GM21529 (cell line): ENCODE results near the gene XKRX.

Source experiments
- ATAC-seq: cut with Tn5 transposase; IDR thresholded peaks from one replicate; pipeline ENCODE4 v1.9.1; 2021; ENCODE audit not compliant: unreplicated experiment

XKRX gene

DNA sequence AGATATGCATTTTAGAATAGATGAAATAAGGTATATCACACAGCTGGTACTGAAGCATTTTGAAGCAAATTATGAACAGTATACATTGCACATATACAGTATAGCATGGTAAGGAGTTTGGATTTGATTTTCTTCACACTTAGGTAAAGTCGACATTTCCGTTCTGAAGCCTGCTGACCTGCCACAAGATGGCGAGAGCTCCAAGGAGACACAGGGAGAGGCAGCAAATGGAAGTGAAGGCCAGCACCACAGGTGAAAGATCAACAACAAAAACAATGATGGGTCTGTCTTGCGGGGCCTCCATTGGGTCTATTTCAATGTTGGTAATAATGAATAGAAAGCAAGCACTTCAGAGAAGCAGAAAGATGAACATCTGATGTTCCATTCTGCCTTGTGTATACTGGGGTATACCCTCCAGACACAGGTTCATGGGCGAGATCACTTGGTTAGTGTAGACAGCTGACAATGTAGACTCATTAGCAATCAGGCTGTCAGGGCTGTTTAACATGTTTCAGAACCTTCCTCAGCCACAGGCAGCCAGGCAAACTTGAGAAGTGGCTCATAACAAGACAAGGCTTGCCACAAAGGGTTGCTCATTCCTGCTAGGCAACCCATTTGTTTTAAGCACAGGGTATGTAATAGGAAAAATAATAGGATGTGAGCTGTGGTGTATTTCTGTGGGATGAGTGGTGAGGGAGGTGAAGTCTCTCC, 33.2 kb downstream of the XKRX start:
- ATAC-seq = peak; percentile 79

DNA sequence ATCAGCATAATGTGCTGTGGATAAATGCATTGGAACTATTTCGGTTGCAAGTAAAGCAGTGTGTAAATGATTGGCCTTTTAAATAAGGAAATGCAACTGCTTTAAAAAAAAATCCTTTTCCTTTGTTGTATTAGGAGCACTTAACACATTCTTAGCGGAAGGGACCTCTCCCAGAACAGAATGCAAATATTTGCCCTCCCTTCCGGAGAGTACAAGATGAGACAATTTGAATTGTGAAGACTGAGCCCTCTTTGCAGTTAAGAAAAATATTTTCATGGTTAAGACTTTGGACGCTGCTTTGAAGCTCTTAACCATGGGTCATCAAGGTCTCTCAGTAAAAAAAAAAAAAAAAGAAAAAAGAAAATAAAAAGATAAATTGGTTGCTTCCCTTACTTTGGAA, 45.1 kb downstream of the XKRX start:
- ATAC-seq = no peak

DNA sequence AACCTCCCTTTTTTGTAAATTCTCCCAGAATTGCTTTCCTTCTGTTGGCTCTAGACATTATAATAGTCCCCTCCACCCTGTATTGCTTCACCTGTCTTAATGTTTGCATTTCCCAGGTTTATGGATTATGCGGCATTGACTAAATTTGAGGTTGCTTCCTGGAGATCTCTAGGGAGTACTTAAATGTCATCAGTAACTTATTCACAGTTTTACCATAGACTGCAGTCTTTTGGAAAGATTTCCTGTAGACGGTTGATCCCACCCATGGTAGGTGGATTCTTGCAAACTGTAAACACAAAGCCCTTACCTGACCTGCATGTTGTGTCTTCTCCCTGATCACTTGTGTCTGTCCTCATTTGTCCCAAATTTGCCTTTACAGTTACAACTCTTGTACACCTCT, 48.3 kb downstream of the XKRX start:
- ATAC-seq = no peak

DNA sequence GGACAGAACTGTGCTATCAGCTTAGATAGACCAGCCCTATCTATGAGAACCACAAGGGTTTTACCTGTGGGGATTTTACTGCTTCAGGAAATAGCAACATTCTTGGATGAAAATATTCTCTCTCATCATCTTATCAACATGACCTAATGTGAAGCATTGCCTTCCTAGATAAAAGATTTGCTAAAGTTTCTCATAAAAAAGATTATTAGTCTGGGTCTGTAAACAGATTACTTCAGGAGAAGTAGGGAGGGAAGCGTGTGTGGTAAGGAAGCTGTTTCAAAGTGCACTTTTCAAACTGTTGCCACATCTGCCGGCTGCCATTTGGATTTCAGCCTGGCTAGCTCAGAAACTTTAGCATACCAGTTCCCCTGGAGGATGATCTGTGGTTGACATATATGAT, 54.4 kb downstream of the XKRX start, which contains the start of gene NOX1:
TSS of gene NOX1 (minus strand) at position 35 of the 400 bp plus-strand sequence. CDS start 220 bp downstream, outside the sequence.
- no peak for ATAC-seq

DNA sequence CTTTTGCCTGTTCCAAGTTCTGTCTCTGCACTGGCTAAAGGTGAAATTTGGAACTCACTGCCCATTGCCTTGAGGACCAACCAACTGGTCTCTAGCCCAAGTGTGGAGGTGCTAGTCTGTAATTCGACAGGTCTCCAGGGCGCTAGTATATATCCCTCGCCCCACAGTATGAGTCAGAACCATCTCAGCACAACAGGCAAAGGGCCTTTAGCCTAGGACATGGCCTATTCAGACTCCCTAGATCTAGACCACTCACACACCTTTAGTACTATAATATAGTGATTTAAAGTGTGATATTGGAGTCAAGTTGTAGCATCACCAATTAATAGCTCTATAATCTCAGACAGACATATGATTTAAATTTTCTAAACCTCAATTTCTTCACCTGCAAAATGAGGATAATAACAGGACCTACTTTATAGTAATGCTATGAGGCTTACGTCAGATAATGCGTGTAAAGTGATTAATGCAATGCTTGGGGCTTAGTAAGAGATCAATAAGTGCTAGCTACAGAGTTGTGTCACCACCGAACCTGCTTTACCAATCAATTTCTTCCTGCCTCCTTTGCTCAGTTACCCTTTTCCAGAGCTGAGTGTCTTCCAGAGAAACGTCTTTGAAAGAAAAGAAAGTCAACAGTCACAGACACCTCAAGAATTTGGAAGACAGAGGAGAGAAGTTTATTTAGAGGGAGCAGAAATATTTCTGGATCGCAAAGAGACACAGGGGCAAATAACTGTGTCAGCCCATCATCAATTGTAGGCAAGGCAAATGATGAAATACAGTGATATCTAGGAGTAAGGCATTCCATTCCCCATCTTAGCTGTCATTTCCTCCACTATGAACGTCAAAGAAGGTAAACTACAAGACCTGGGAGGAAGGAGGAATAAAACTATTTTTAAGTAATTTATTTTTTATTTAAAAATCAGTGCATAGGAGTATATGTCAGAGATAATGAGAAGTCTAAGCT, 56.8 kb downstream of the XKRX start:
- ATAC-seq = no peak

DNA sequence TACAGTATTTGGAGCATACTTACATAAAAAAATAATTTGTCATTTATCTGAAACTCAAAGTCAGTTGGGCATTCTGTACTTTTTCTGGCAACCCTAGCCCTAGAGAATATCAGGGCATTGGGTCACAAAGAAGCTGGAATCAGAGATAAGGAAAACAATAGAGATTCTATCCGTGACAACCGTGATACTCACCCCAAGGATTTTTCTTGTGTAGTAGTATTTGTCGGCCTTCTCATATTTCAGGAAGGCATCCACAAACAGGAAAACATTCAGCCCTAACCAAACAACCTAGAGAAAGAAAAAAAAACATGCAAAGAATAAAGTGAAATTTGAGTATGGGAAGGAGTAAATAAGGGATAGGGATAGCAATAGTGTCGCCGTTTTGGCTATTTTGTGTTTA, 58.2 kb downstream of the XKRX start:
- ATAC-seq = no peak

DNA sequence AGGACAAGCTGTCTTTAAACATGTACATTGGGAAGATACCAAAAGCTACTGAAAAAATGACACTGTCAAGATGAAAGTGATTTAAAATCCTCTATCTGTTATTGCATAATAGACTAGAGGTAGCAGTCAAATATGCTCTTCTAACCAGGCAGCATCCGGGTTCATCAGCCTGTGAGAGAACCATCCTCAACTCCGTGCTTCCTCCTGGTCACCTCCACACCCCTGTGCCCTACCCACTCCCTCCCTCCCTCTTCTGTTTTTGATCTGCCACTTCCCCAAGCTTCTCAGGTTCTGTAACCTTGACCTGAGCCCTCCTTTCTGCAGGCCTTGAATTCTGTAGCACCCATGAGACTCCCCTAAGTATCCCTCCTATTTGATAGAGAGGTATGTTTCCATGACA, 60.4 kb downstream of the XKRX start:
- ATAC-seq = no peak

DNA sequence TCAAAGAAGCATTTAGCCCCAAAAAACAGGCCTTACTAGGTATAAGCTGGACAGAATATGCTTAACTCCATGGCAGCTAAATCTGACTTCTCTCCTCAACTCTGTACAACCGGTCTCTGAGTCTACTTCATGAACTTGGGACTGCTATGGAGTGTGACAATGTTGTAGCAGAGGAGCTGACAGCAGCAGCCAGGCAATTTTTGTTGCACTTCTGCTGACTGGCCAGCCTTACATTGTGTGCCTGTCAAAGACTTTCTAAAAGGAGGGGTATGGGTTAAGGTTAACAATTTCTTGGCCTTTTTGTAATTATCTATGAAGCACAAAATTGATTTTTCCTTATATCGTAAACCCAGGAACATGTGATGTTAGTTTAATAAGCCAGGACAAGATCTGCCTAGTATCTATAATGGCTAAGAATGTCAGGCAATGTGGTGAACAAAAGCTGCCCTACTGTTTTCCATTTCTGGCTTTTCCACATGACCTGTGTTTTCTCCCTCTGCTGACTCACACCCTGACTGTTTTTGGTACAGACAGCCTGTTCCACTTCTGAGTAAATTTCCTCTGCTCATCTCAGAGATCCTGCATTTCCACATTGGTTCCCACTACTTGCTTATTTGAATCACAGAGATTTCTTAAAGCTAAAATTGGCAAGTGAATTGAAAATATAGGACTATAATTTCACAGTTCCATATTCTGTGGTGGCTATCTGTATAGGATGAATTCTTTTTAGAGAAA, 63.9 kb downstream of the XKRX start:
- ATAC-seq = no peak
